HEK293 (cell line): ENCODE measurements around the gene BLOC1S5.

Source experiments
- CTCF ChIA-PET: fragments of 350-600 bp; formaldehyde crosslinking; extraction: SDS; loops from one replicate; lab custom pipeline; 2021; ENCODE audit warnings: antibody characterized with exemption; lab: Yijun Ruan, JAX
- POLR2A ChIA-PET: fragments of 300-600 bp; formaldehyde crosslinking; extraction: SDS; loops from one replicate; lab custom pipeline; 2020; ENCODE audit warnings: antibody characterized with exemption, inconsistent platforms; lab: Yijun Ruan, JAX
- H3K27ac ChIP-seq: fragments of 200-500 bp; sonication (Bioruptor generic); 2 replicates; pipeline ENCODE4 v1.5.1; 2014; ENCODE audit warnings: low read depth, low read length, control low read depth, inconsistent platforms; ENCODE audit errors: extremely low read depth
- H3K36me3 ChIP-seq, 2 experiments: fragments of 200-500 bp in 1 of 2; sonication (Bioruptor generic) in 1 of 2; 1 replicate in 1 of 2; 2 replicates in 1 of 2; pipeline ENCODE4 v1.5.1; 2014 to 2017; ENCODE audit warnings: inconsistent platforms in 2 of 2, low read length in 2 of 2; ENCODE audit not compliant: control insufficient read depth in 2 of 2, insufficient read depth in 1 of 2
- H3K4me1 ChIP-seq: fragments of 200-500 bp; sonication (Bioruptor generic); 2 replicates; pipeline ENCODE4 v1.5.1; 2014; ENCODE audit warnings: mild to moderate bottlenecking, low read length, inconsistent platforms; ENCODE audit not compliant: control insufficient read depth, insufficient read depth
- H3K4me3 ChIP-seq: 2 replicates; pipeline ENCODE4 v1.5.1; 2011; ENCODE audit warnings: low read depth, mild to moderate bottlenecking, control low read depth, low read length, moderate library complexity
- H3K9me3 ChIP-seq: fragments of 200-500 bp; sonication (Bioruptor generic); 2 replicates; pipeline ENCODE4 v1.5.1; 2014; ENCODE audit warnings: low read depth, low read length, inconsistent platforms; ENCODE audit not compliant: control insufficient read depth, insufficient read depth
- AEBP2 ChIP-seq: fragments of 450-650 bp; formaldehyde crosslinking; IDR thresholded peaks from 2 replicates; pipeline ENCODE4 v1.5.1; 2016; ENCODE audit warnings: missing biosample characterization, missing genetic modification characterization, borderline replicate concordance
- GLIS1 ChIP-seq: fragments of 450-650 bp; formaldehyde crosslinking; IDR thresholded peaks from 2 replicates; pipeline ENCODE4 v1.5.1; 2016; ENCODE audit warnings: missing biosample characterization, missing genetic modification characterization
- HOXD13 ChIP-seq: sonication (generic); formaldehyde crosslinking; IDR thresholded peaks from 2 replicates; pipeline ENCODE4 v1.8.0; 2022; ENCODE audit warnings: missing genetic modification reagents, borderline replicate concordance
- KLF10 ChIP-seq: fragments of 450-650 bp; IDR thresholded peaks from 2 replicates; pipeline ENCODE4 v1.5.1; 2018; ENCODE audit warnings: missing biosample characterization, mild to moderate bottlenecking, missing genetic modification characterization
- OSR2 ChIP-seq: fragments of 450-650 bp; formaldehyde crosslinking; IDR thresholded peaks from 2 replicates; pipeline ENCODE4 v1.5.1; 2016; ENCODE audit warnings: missing biosample characterization, missing genetic modification characterization
- REPIN1 ChIP-seq: fragments of 450-650 bp; formaldehyde crosslinking; IDR thresholded peaks from 2 replicates; pipeline ENCODE4 v1.5.1; 2017; ENCODE audit warnings: missing biosample characterization, missing genetic modification characterization, low read depth
- SCRT1 ChIP-seq: fragments of 450-650 bp; formaldehyde crosslinking; IDR thresholded peaks from 2 replicates; pipeline ENCODE4 v1.5.1; 2016; ENCODE audit warnings: missing biosample characterization, missing genetic modification characterization, borderline replicate concordance
- SP2 ChIP-seq: fragments of 450-650 bp; formaldehyde crosslinking; IDR thresholded peaks from 2 replicates; pipeline ENCODE4 v1.5.1; 2016; ENCODE audit warnings: missing biosample characterization, missing genetic modification characterization
- TRIM28 ChIP-seq: IDR thresholded peaks from 2 replicates; pipeline ENCODE4 v1.6.1; 2011; ENCODE audit warnings: low read length, control low read depth, borderline replicate concordance
- ZFHX2 ChIP-seq: fragments of 450-650 bp; formaldehyde crosslinking; conservative IDR thresholded peaks from 2 replicates; pipeline ENCODE4 v1.5.1; 2016; ENCODE audit warnings: missing biosample characterization, missing genetic modification characterization
- ZNF169 ChIP-seq: fragments of 450-650 bp; formaldehyde crosslinking; IDR thresholded peaks from 2 replicates; pipeline ENCODE4 v1.5.1; 2016; ENCODE audit warnings: missing biosample characterization, missing genetic modification characterization
- ZNF175 ChIP-seq: fragments of 450-650 bp; formaldehyde crosslinking; IDR thresholded peaks from 2 replicates; pipeline ENCODE4 v1.5.1; 2016; ENCODE audit warnings: missing biosample characterization, missing genetic modification characterization
- ZNF202 ChIP-seq: fragments of 450-650 bp; formaldehyde crosslinking; IDR thresholded peaks from 2 replicates; pipeline ENCODE4 v1.5.1; 2016; ENCODE audit warnings: missing biosample characterization, missing genetic modification characterization, borderline replicate concordance
- ZNF211 ChIP-seq: fragments of 450-650 bp; formaldehyde crosslinking; IDR thresholded peaks from 2 replicates; pipeline ENCODE4 v1.5.1; 2016; ENCODE audit warnings: low read depth, missing biosample characterization, missing genetic modification characterization
- ZNF223 ChIP-seq: fragments of 450-650 bp; formaldehyde crosslinking; IDR thresholded peaks from 2 replicates; pipeline ENCODE4 v1.5.1; 2016; ENCODE audit warnings: missing biosample characterization, missing genetic modification characterization
- ZNF513 ChIP-seq: fragments of 450-650 bp; IDR thresholded peaks from 2 replicates; pipeline ENCODE4 v1.5.1; 2018; ENCODE audit warnings: missing biosample characterization, missing genetic modification characterization
- ZNF530 ChIP-seq: fragments of 450-650 bp; formaldehyde crosslinking; IDR thresholded peaks from 2 replicates; pipeline ENCODE4 v1.5.1; 2016; ENCODE audit warnings: low read depth, missing biosample characterization, missing genetic modification characterization
- ZNF544 ChIP-seq: fragments of 450-650 bp; formaldehyde crosslinking; IDR thresholded peaks from 2 replicates; pipeline ENCODE4 v1.5.0; 2017; ENCODE audit warnings: missing biosample characterization, missing genetic modification characterization
- ZNF571 ChIP-seq: fragments of 450-650 bp; formaldehyde crosslinking; IDR thresholded peaks from 2 replicates; pipeline ENCODE4 v1.5.0; 2017; ENCODE audit warnings: missing biosample characterization, missing genetic modification characterization
- ZNF596 ChIP-seq: fragments of 450-650 bp; IDR thresholded peaks from 2 replicates; pipeline ENCODE4 v1.5.0; 2018; ENCODE audit warnings: missing biosample characterization, mild to moderate bottlenecking, missing genetic modification characterization, moderate library complexity
- ZNF626 ChIP-seq: fragments of 450-650 bp; sonication (Bioruptor Pico); formaldehyde crosslinking; IDR thresholded peaks from 2 replicates; pipeline ENCODE4 v1.5.1; 2018; ENCODE audit warnings: missing biosample characterization, missing genetic modification characterization, inconsistent platforms
- ZNF692 ChIP-seq: fragments of 450-650 bp; formaldehyde crosslinking; IDR thresholded peaks from 2 replicates; pipeline ENCODE4 v1.5.1; 2016; ENCODE audit warnings: missing biosample characterization, missing genetic modification characterization
- ZNF792 ChIP-seq: fragments of 450-650 bp; formaldehyde crosslinking; IDR thresholded peaks from 2 replicates; pipeline ENCODE4 v1.5.1; 2016; ENCODE audit warnings: missing biosample characterization, missing genetic modification characterization
- ZNF830 ChIP-seq: fragments of 450-650 bp; IDR thresholded peaks from 2 replicates; pipeline ENCODE4 v1.5.0; 2018; ENCODE audit warnings: missing biosample characterization, missing genetic modification characterization, low read depth, mild to moderate bottlenecking, moderate library complexity
- TF ChIP-seq, protein P1 (sequence below): fragments of 450-650 bp; formaldehyde crosslinking; IDR thresholded peaks from 2 replicates; pipeline ENCODE4 v1.5.1; 2016; ENCODE audit warnings: missing biosample characterization, missing genetic modification characterization
- TF ChIP-seq, protein P2 (sequence below): fragments of 450-650 bp; formaldehyde crosslinking; IDR thresholded peaks from 2 replicates; pipeline ENCODE4 v1.5.1; 2016; ENCODE audit warnings: missing biosample characterization, missing genetic modification characterization, low read depth
- TF ChIP-seq, protein P3 (sequence below): fragments of 450-650 bp; formaldehyde crosslinking; IDR thresholded peaks from 2 replicates; pipeline ENCODE4 v1.5.1; 2016; ENCODE audit warnings: missing biosample characterization, missing genetic modification characterization

BLOC1S5 gene

DNA sequence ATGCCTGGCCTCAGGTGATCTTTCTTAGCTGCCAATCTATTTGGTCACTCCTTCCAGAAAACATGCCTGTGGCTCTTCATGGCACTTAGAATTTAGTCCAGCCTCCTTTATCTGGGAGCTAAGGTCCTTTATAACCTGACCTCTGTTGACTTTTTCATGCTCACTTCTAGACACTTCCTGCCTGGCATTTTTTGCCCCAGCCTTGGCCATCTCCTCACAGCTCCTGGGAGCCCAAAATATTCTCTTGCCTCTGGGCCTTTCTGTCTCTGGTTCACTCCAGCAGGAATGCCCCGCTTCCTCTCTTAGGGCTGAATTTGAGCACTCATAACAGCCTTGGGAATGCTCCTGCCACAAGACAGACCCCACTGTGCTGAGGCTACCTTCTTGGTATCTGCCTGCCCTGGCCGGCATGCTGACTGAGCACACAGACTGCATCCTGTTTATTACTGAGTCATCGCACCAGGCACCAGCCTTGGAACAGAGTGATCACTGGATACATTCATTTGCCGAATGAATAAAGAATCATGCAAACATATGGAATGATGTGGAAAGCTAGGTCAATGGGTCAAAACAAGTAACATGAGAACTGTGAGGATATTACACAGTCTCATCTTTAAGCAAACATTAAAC lies 44.0 kb upstream of the BLOC1S5 start:
- Histone ChIP-seq H3K9me3 (no peaks in the 10 kb centered on the region), H3K4me1 (no peaks in the 10 kb centered on the region), H3K4me3 (no peak overlapping the region), H3K27ac (no peak overlapping the region), H3K36me3 (no peaks in the 10 kb centered on the region)
- POLR2A ChIA-PET, result no interaction called here
- CTCF ChIA-PET, result interaction anchor here (0.8 kb wide), 1 partner anchor 38 kb away, joined by 3 read pairs; no protein-coding TSS in a partner anchor
- TF ChIP-seq ZNF175 (tag by site-specific recombination) (no peak), ZNF792 (tag by site-specific recombination) (no peak), TRIM28 (no peak), OSR2 (tag by site-specific recombination) (no peak), ZNF169 (tag by site-specific recombination) (no peak), GLIS1 (tag by site-specific recombination) (no peak), ZNF513 (tag by site-specific recombination) (no peak), ZNF571 (no peak), KLF10 (tag by site-specific recombination) (no peak), ZNF530 (no peak), ZNF211 (tag by site-specific recombination) (no peak), ZFHX2 (tag by site-specific recombination) (no peak)
- TF ChIP-seq, protein P1, sequence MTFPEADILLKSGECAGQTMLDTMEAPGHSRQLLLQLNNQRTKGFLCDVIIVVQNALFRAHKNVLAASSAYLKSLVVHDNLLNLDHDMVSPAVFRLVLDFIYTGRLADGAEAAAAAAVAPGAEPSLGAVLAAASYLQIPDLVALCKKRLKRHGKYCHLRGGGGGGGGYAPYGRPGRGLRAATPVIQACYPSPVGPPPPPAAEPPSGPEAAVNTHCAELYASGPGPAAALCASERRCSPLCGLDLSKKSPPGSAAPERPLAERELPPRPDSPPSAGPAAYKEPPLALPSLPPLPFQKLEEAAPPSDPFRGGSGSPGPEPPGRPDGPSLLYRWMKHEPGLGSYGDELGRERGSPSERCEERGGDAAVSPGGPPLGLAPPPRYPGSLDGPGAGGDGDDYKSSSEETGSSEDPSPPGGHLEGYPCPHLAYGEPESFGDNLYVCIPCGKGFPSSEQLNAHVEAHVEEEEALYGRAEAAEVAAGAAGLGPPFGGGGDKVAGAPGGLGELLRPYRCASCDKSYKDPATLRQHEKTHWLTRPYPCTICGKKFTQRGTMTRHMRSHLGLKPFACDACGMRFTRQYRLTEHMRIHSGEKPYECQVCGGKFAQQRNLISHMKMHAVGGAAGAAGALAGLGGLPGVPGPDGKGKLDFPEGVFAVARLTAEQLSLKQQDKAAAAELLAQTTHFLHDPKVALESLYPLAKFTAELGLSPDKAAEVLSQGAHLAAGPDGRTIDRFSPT, result no peak
- TF ChIP-seq, protein P2, sequence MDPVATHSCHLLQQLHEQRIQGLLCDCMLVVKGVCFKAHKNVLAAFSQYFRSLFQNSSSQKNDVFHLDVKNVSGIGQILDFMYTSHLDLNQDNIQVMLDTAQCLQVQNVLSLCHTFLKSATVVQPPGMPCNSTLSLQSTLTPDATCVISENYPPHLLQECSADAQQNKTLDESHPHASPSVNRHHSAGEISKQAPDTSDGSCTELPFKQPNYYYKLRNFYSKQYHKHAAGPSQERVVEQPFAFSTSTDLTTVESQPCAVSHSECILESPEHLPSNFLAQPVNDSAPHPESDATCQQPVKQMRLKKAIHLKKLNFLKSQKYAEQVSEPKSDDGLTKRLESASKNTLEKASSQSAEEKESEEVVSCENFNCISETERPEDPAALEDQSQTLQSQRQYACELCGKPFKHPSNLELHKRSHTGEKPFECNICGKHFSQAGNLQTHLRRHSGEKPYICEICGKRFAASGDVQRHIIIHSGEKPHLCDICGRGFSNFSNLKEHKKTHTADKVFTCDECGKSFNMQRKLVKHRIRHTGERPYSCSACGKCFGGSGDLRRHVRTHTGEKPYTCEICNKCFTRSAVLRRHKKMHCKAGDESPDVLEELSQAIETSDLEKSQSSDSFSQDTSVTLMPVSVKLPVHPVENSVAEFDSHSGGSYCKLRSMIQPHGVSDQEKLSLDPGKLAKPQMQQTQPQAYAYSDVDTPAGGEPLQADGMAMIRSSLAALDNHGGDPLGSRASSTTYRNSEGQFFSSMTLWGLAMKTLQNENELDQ (tag by site-specific recombination), result no peak
- TF ChIP-seq, protein P3, sequence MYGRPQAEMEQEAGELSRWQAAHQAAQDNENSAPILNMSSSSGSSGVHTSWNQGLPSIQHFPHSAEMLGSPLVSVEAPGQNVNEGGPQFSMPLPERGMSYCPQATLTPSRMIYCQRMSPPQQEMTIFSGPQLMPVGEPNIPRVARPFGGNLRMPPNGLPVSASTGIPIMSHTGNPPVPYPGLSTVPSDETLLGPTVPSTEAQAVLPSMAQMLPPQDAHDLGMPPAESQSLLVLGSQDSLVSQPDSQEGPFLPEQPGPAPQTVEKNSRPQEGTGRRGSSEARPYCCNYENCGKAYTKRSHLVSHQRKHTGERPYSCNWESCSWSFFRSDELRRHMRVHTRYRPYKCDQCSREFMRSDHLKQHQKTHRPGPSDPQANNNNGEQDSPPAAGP (tag by site-specific recombination), result no peak

DNA sequence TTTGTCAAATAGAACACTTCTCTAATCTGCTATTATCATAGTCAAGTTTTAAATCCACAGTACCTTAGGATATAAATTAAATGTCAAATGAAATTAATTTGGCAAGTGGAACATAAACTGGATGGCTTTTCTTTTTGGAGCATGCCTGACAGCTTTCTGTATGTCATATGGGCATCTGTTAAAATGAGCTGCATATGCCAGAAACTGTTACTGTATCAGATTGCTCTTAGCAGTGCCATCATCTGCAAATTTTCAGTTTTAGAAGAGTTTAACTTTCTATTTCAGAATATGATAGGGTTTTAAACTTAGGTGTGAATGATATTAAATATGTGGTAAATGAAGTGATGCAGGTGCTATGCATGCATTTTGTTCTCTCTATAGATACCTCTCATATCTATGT lies 41.6 kb upstream of the BLOC1S5 start:
- H3K27ac ChIP-seq, result no peak overlapping the region
- no peaks in the 10 kb centered on the region for H3K36me3 ChIP-seq
- ChIA-PET CTCF (interaction anchor here (0.7 to 1.0 kb wide), 3 partner anchors 100 to 847 kb away, joined by 3 to 5 read pairs (median 4); no protein-coding TSS in a partner anchor), POLR2A (no interaction called here)
- H3K4me1 ChIP-seq, result no peaks in the 10 kb centered on the region
- H3K4me3 ChIP-seq, result no peak overlapping the region
- H3K9me3 ChIP-seq, result no peaks in the 10 kb centered on the region
- TF ChIP-seq ZNF202 (tag by site-specific recombination), result no peak
- TF ChIP-seq ZNF830, result no peak
- TF ChIP-seq ZNF544 (tag by site-specific recombination), result no peak
- TF ChIP-seq ZNF596, result no peak
- no peak for TF ChIP-seq ZNF626 (tag by site-specific recombination)
- no peak for TF ChIP-seq HOXD13
- no peak for TF ChIP-seq ZNF692 (tag by site-specific recombination)
- TF ChIP-seq SCRT1 (tag by site-specific recombination), result no peak
- no peak for TF ChIP-seq ZNF223 (tag by site-specific recombination)
- TF ChIP-seq SP2 (tag by site-specific recombination), result no peak
- no peak for TF ChIP-seq REPIN1 (tag by site-specific recombination)
- no peak for TF ChIP-seq AEBP2 (tag by site-specific recombination)
